ENCODE measurements around the gene ZDHHC15.
"Not testable (repeated sequence)": the region's sequence is repeated elsewhere in the genome, so short reads cannot be mapped to it uniquely, and the experiment has no call there.

Gene ZDHHC15, protein sequence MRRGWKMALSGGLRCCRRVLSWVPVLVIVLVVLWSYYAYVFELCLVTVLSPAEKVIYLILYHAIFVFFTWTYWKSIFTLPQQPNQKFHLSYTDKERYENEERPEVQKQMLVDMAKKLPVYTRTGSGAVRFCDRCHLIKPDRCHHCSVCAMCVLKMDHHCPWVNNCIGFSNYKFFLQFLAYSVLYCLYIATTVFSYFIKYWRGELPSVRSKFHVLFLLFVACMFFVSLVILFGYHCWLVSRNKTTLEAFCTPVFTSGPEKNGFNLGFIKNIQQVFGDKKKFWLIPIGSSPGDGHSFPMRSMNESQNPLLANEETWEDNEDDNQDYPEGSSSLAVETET

DNA sequence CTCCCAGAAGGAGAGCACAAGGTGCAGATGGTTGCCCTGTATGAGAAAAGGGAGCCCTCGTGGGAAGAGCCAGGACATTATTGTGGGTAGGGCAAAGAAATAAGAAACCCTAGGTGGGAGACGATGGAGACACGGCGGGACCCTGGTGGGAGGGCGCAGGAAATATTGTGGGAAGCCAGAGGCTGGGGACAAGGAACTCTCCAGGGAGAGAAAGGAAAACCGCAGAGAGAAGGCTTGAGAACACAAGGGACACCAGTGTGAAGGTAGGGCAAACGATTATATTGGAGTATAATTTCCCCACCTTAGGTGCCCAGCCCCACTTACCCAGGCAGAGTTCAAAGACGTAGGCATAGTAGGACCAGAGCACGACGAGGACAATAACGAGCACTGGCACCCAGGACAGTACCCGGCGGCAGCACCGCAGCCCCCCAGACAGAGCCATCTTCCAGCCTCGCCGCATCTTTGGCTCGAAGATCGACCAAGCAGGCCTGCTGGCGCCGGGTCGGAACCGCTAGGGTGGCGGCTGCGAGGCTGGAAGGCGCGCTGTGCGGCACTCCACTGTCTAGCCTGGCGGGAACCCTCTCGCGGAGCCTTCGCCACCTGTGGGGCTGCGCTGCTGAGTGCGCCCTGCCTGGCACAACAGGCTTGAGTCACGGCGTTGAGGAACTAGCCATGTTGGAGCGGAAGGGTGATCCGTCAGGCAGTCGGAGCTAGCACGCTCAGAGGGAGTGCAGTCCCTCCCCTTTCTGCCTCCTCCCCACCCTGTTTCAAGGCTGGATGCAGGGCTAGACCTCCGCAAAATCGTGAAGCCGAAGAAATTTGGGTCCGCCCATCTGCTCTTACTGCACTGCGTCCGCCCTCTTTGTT lies at the start of gene ZDHHC15:
ZDHHC15 (minus strand) TSS at position 473 of the 867 bp plus-strand sequence; CDS start at position 460, 13 bp downstream.
- H3K36me3 ChIP-seq (ENCODE audit: insufficient read depth, low read length): no peaks in the 10 kb centered on the region

DNA sequence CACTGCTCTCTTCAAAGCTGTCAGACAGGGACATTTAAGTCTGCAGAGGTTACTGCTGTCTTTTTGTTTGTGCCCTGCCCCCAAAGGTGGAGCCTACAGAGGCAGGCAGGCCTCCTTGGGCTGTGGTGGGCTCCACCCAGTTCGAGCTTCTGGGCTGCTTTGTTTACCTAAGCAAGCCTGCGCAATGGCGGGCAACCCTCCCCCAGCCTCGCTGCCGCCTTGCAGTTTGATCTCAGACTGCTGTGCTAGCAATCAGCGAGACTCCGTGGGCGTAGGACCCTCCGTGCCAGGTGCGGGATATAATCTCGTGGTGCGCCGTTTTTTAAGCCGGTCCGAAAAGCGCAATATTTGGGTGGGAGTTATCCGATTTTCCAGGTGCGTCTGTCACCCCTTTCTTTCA lies 37.7 kb upstream of the ZDHHC15 start:
- not testable (repeated sequence) for H3K27me3 ChIP-seq (ENCODE audit: insufficient read depth, low read length); H2AFZ ChIP-seq (ENCODE audit: low read depth, low read length); H3K4me3 ChIP-seq (ENCODE audit: low read length); H3K4me1 ChIP-seq (ENCODE audit: insufficient read depth, low read length); H3K9me3 ChIP-seq (ENCODE audit: low read length); H3K36me3 ChIP-seq (ENCODE audit: insufficient read depth, low read length)

More for the DNA sequence above, at the start of gene ZDHHC15:
- Histone ChIP-seq H3K27me3 (ENCODE audit: insufficient read depth, low read length) (no peaks in the 10 kb centered on the region), H3K9me3 (ENCODE audit: low read length) (no peaks in the 10 kb centered on the region), H2AFZ (ENCODE audit: low read depth, low read length) (peak within 1 kb of the TSS; percentile 23), H3K4me1 (ENCODE audit: insufficient read depth, low read length) (peaks cover 6% of the 10 kb centered on the region), H3K4me3 (ENCODE audit: low read length) (peak within 1 kb of the TSS; percentile 67)

DNA sequence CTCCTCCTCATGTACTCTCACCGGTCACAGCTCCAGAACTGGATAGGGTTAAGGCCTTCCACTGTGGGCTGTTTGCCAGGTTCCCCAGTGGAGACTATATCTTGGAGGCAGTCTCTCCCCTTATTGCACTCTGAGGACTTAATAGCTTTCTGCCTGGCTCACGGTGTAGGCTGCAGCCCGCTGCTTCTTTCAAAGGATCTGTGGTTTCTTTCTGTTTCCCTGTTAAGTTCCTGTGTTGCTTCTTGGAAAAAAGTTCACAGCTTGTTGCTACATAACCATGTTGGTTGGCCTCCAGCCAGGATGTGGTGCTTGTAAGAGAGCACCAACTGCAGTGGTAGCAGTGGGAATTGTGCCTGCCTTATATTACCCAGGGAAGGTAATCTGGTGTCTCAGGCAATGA lies 24.9 kb upstream of the ZDHHC15 start:
- Histone ChIP-seq H3K9me3 (ENCODE audit: low read length) (no peaks in the 10 kb centered on the region), H3K4me3 (ENCODE audit: low read length) (no peak overlapping the region), H2AFZ (ENCODE audit: low read depth, low read length) (no peak overlapping the region), H3K27me3 (ENCODE audit: insufficient read depth, low read length) (no peaks in the 10 kb centered on the region), H3K36me3 (ENCODE audit: insufficient read depth, low read length) (no peaks in the 10 kb centered on the region), H3K4me1 (ENCODE audit: insufficient read depth, low read length) (no peaks in the 10 kb centered on the region)

DNA sequence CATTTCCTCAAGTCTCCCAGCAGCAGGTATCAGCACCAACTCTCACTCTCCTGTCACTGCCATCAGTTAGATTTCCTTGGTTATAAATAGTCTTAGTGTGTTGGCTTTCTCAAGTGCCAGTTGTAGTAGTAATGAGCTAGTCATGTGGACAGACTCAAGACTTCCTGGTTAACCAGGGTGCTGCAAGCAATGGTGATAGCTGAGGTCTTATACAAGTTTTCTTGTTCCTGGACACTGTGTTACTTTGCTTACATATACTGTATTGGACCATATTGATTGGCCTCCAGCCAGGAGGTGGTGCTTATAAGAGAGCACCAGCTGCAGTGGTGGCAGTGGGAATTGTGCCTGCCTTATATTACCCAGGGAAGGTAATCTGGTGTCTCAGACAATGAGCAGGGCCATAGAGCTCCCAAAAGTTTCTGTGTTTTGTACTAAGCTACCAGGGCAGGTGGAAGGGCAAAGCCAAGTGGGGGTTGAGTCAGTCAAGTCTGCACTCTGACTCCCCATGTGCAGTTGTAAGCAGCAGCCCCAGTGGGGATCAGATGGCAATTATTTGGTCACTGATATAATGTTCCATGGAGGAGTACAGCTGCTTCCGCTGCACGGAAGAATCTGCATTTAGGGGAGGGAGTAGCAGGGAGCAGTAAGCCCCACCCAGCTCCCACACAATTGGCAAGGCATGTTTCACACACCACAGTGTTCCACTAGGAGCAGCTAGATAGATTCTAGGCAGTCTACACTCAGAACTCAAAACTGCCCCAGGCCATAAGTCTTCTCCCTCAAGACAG lies 24.1 kb upstream of the ZDHHC15 start:
- H3K27me3 ChIP-seq (ENCODE audit: insufficient read depth, low read length): no peaks in the 10 kb centered on the region
- H3K4me3 ChIP-seq (ENCODE audit: low read length): no peak overlapping the region
- no peaks in the 10 kb centered on the region for H3K4me1 ChIP-seq (ENCODE audit: insufficient read depth, low read length)
- H3K36me3 ChIP-seq (ENCODE audit: insufficient read depth, low read length): no peaks in the 10 kb centered on the region
- H3K9me3 ChIP-seq (ENCODE audit: low read length): no peaks in the 10 kb centered on the region
- H2AFZ ChIP-seq (ENCODE audit: low read depth, low read length): no peak overlapping the region

DNA sequence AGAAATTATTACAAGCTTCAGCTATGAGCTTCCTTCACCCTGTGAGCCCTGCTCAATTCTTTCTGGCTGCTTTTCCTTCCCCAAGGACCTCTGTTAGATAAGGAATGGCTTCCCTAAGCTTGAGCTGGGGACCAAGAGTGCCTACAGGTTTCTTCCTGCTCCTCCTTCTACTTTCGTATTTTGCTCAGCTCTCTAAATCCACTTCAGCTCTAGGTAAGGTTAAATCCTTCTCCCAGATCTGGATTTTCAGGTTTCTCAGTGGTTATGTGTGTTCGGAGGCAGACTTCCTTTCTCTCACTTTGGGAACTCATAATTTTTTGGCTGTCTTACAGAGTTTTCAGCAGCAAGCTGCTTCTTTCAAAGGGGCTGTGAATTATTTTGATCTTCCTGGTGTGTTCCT lies 21.9 kb upstream of the ZDHHC15 start:
- Histone ChIP-seq H3K4me3 (ENCODE audit: low read length) (no peak overlapping the region), H3K9me3 (ENCODE audit: low read length) (no peaks in the 10 kb centered on the region), H3K27me3 (ENCODE audit: insufficient read depth, low read length) (no peaks in the 10 kb centered on the region), H3K4me1 (ENCODE audit: insufficient read depth, low read length) (no peaks in the 10 kb centered on the region), H2AFZ (ENCODE audit: low read depth, low read length) (no peak overlapping the region), H3K36me3 (ENCODE audit: insufficient read depth, low read length) (no peaks in the 10 kb centered on the region)

DNA sequence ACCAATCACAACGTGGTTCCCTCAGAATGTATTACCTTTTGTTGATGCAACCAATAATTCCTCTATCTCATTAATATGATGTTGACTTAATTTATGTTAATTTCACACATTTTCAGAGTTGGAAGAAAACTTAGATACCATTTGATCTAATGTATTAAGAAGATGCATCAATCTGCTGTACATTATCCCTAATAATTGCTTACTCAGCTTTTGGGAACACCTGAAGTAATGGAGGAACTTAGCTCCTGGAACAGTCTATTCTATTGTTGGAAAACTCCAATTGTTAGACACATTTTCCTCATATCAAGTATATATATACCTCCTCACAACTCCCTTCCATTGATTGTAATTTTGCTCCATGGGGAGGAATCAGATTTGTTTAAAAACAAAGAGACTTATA lies 38.9 kb downstream of the ZDHHC15 start:
- peaks cover 4% of the 10 kb centered on the region for H3K9me3 ChIP-seq (ENCODE audit: low read length)
- H2AFZ ChIP-seq (ENCODE audit: low read depth, low read length): no peak overlapping the region
- no peaks in the 10 kb centered on the region for H3K27me3 ChIP-seq (ENCODE audit: insufficient read depth, low read length)
- no peaks in the 10 kb centered on the region for H3K36me3 ChIP-seq (ENCODE audit: insufficient read depth, low read length)
- no peak overlapping the region for H3K4me3 ChIP-seq (ENCODE audit: low read length)
- H3K4me1 ChIP-seq (ENCODE audit: insufficient read depth, low read length): no peaks in the 10 kb centered on the region

DNA sequence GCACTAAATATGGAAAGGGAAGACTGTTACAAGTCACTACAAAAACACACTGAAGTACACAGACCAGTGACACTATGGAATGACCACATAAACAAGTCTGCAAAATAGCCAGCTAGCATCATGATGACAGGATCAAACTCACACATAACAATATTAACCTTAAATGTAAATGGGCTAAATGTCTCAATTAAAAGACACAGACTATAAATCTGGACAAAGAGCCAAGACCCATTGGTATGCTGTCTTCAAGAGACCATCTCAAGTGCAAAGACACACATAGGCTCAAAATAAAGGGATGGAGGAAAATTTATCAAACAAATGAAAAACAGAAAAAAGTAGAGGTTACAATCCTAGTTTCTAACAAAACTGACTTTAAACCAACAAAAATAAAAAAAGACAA lies 61.1 kb downstream of the ZDHHC15 start:
- H3K9me3 ChIP-seq (ENCODE audit: low read length); H3K4me3 ChIP-seq (ENCODE audit: low read length); H3K4me1 ChIP-seq (ENCODE audit: insufficient read depth, low read length); H2AFZ ChIP-seq (ENCODE audit: low read depth, low read length); H3K36me3 ChIP-seq (ENCODE audit: insufficient read depth, low read length); H3K27me3 ChIP-seq (ENCODE audit: insufficient read depth, low read length): not testable (repeated sequence)

DNA sequence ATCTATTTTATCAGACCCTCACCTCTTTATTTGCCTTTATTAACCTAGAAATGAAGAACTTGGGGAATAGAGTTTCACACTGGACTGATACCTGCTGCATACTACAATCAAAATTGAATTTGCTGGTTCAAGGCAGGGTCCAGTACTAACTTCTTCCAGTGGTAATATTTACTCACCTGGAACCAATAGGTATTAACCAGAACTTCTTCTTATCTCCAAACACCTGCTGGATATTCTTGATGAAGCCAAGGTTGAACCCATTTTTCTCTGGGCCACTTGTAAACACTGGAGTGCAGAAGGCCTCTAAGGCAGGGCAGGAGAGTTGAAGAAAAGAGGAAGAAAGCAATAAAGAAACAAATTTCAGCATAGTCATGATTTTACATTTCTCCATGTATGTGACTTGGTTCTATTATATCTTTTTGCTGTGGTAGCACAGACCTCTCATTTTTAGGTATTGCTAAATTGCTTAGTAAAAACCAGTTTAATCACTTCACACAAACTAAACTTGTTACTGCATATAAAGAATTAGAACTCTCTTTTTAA lies 101.1 kb downstream of the ZDHHC15 start:
- H2AFZ ChIP-seq (ENCODE audit: low read depth, low read length): no peak overlapping the region

DNA sequence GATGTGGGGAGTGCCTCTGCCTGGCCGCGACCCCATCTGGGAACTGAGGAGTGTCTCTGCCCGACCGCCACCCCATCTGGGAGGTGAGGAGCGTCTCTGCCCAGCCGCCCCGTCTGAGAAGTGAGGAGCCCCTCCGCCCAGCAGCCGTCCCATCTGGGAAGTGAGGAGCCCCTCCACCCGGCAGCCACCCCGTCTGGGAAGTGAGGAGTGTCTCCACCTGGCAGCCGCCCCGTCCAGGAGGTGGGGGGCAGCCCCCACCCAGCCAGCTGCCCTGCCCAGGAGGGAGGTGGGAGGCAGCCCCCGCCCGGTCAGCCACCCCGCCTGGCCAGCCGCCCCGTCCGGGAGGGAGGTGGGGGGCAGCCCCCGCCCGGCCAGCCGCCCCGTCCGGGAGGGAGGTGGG lies 115.7 kb downstream of the ZDHHC15 start:
- H3K4me3 ChIP-seq (ENCODE audit: low read length); H3K36me3 ChIP-seq (ENCODE audit: insufficient read depth, low read length); H2AFZ ChIP-seq (ENCODE audit: low read depth, low read length); H3K27me3 ChIP-seq (ENCODE audit: insufficient read depth, low read length); H3K9me3 ChIP-seq (ENCODE audit: low read length); H3K4me1 ChIP-seq (ENCODE audit: insufficient read depth, low read length): not testable (repeated sequence)

More for the DNA sequence above, 101.1 kb downstream of the ZDHHC15 start:
- Histone ChIP-seq H3K4me3 (ENCODE audit: low read length) (no peak overlapping the region), H3K36me3 (ENCODE audit: insufficient read depth, low read length) (no peaks in the 10 kb centered on the region), H3K27me3 (ENCODE audit: insufficient read depth, low read length) (no peaks in the 10 kb centered on the region), H3K9me3 (ENCODE audit: low read length) (no peaks in the 10 kb centered on the region), H3K4me1 (ENCODE audit: insufficient read depth, low read length) (no peaks in the 10 kb centered on the region)

DNA sequence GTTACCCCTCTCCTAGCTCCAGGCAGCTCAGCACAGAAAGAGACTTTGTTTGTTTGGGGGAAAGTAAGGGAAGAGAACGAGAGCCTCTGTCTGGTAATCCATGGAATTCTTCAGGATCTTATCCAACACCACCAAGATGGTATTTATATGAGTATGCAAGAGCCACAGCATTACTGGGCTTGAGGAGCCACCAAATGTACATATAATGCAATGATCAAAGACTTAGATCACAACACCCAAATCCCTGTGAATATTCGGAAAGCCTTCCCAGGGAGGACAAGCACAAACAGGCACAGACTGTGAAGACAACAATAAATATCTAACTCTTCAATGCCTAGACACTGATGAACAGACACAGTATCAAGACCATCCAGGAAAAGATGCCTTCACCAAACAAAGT lies 132.4 kb downstream of the ZDHHC15 start:
- Histone ChIP-seq H3K9me3 (ENCODE audit: low read length) (no peaks in the 10 kb centered on the region), H3K36me3 (ENCODE audit: insufficient read depth, low read length) (no peaks in the 10 kb centered on the region), H3K27me3 (ENCODE audit: insufficient read depth, low read length) (no peaks in the 10 kb centered on the region), H3K4me3 (ENCODE audit: low read length) (no peak overlapping the region), H3K4me1 (ENCODE audit: insufficient read depth, low read length) (no peaks in the 10 kb centered on the region), H2AFZ (ENCODE audit: low read depth, low read length) (no peak overlapping the region)

DNA sequence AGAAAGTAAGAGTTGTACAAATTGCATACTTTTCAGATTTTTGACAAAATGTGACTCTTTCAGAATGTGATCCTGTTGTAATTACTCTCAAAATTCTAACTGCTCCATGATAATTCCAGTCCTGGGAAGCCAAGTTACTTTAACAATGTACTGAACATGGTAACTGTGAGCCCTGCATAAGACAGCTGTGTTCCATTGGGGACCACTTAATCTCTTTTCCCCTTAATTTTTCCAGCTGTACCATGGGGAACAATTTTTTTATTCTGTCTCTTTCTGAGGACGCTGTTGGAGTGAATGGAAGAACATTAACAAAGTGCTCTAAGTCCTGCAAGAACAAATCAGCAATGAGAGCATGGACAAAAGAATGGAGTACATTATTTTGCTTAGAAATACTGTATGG lies 153.1 kb downstream of the ZDHHC15 start:
- H3K27me3 ChIP-seq (ENCODE audit: insufficient read depth, low read length): no peaks in the 10 kb centered on the region
- H3K9me3 ChIP-seq (ENCODE audit: low read length): no peaks in the 10 kb centered on the region
- H2AFZ ChIP-seq (ENCODE audit: low read depth, low read length): no peak overlapping the region
- H3K36me3 ChIP-seq (ENCODE audit: insufficient read depth, low read length): no peaks in the 10 kb centered on the region
- H3K4me3 ChIP-seq (ENCODE audit: low read length): no peak overlapping the region
- H3K4me1 ChIP-seq (ENCODE audit: insufficient read depth, low read length): peaks cover 3% of the 10 kb centered on the region

DNA sequence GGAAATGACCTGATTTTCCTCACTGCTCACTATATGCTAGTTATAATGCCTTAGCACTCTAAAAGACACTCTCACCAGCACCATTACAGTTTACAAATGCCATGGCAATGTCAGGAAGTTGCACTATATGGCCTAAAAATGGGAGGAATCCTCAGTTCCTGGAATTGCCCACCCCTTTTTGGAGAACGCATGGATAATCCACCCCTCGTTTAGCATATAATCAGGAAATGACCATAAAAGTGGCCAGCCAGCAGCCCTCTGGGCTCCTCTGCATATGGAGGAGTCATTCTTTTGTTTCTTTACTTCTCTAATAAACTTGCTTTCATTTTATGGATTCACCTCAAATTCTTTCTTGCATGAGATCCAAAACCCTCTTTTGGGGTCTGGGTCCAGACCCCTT lies 156.0 kb downstream of the ZDHHC15 start:
- Histone ChIP-seq H3K4me3 (ENCODE audit: low read length) (no peak overlapping the region), H3K36me3 (ENCODE audit: insufficient read depth, low read length) (no peaks in the 10 kb centered on the region), H3K27me3 (ENCODE audit: insufficient read depth, low read length) (no peaks in the 10 kb centered on the region), H2AFZ (ENCODE audit: low read depth, low read length) (no peak overlapping the region), H3K4me1 (ENCODE audit: insufficient read depth, low read length) (peaks cover 6% of the 10 kb centered on the region), H3K9me3 (ENCODE audit: low read length) (no peaks in the 10 kb centered on the region)
